ENCODE results near the gene MEX3C.

- TF ChIP-seq, protein P1, sequence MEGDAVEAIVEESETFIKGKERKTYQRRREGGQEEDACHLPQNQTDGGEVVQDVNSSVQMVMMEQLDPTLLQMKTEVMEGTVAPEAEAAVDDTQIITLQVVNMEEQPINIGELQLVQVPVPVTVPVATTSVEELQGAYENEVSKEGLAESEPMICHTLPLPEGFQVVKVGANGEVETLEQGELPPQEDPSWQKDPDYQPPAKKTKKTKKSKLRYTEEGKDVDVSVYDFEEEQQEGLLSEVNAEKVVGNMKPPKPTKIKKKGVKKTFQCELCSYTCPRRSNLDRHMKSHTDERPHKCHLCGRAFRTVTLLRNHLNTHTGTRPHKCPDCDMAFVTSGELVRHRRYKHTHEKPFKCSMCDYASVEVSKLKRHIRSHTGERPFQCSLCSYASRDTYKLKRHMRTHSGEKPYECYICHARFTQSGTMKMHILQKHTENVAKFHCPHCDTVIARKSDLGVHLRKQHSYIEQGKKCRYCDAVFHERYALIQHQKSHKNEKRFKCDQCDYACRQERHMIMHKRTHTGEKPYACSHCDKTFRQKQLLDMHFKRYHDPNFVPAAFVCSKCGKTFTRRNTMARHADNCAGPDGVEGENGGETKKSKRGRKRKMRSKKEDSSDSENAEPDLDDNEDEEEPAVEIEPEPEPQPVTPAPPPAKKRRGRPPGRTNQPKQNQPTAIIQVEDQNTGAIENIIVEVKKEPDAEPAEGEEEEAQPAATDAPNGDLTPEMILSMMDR (IDR thresholded peaks at IDR 0.05; ENCODE audit: poor library complexity) = no peak
- TF ChIP-seq EZH2phosphoT487 (IDR thresholded peaks at IDR 0.05; ENCODE audit: low read depth, severe bottlenecking, unreplicated experiment) = no peak
- TF ChIP-seq EZH2 (IDR thresholded peaks at IDR 0.05; ENCODE audit: borderline replicate concordance) = no peak
Observed at GRCh38 chr18:51137891-51138290, 59.6 kb downstream of the MEX3C start.

Data from hepatocyte (in vitro differentiated cells).